Heart right ventricle (tissue), 16 donors: Measurements from ENCODE around the gene TUBGCP6. TPM values are rescaled to one million over a fixed set of nuclear protein-coding genes. Genes with fewer than 3 reads are reported as not detected.

Experiments used
- ATAC-seq, 8 donors: fragments of 200-7000 bp; cut with Tn5 transposase; one replicate each; pipeline ENCODE4 v1.9.1; 2020; ENCODE audit warnings: mild to moderate bottlenecking in 8 of 8, moderate library complexity in 8 of 8, moderate number of reproducible peaks in 1 of 8
- DNase-seq, 2 donors: peaks; one replicate each; pipeline ENCODE4 v3.0.0-alpha.2; 2020
- H3K27ac ChIP-seq, 10 donors: fragments of 200-600 bp; sonication (generic) in 2 of 10; one replicate each; pipeline versions ENCODE4 v1.5.0 to v1.8.0; 2020 to 2022; ENCODE audit warnings: mild to moderate bottlenecking in 3 of 10
- H3K27me3 ChIP-seq, 7 donors: fragments of 200-600 bp; one replicate each; pipeline ENCODE4 v1.8.0; 2021 to 2022; ENCODE audit warnings: mild to moderate bottlenecking in 2 of 7
- H3K36me3 ChIP-seq, 9 donors: fragments of 200-600 bp; sonication (generic) in 1 of 9; one replicate each; pipeline versions ENCODE4 v1.5.0 to v1.8.0; 2020 to 2022; ENCODE audit warnings: mild to moderate bottlenecking in 2 of 9
- H3K4me1 ChIP-seq, 9 donors: fragments of 200-600 bp; sonication (generic) in 1 of 9; one replicate each; pipeline versions ENCODE4 v1.5.0 to v1.8.0; 2020 to 2022; ENCODE audit warnings: mild to moderate bottlenecking in 4 of 9
- H3K4me3 ChIP-seq, 10 donors: fragments of 200-600 bp; sonication (generic) in 2 of 10; one replicate each; pipeline versions ENCODE4 v1.5.0 to v1.8.0; 2020 to 2022; ENCODE audit warnings: mild to moderate bottlenecking in 7 of 10, moderate library complexity in 2 of 10
- H3K9me3 ChIP-seq, 11 donors: fragments of 200-600 bp in 10 of 11; sonication (generic) in 2 of 11; one replicate each; pipeline versions ENCODE4 v1.5.0 to v1.8.0; 2013 to 2022; ENCODE audit warnings: mild to moderate bottlenecking in 2 of 11, control low read depth in 1 of 11, moderate library complexity in 1 of 11
- WGBS, 2 donors: extraction: QIAGEN DNeasy Blood & Tissue Kit; methylation state at CpG; one replicate each; pipeline ENCODE4 v1.1.7; 2013; ENCODE audit warnings: inconsistent platforms in 1 of 2; 5-methylcytosine and 5-hydroxymethylcytosine counted together
- intact Hi-C, 10 donors: fragments of 100-400 bp; cut with DNase I; formaldehyde crosslinking; loops; one replicate each; pipeline versions ENCODE4 v1.11.1 to v1.14.2; 2022
- polyA plus RNA-seq, 2 donors: library from polyadenylated mRNA; stranded (reverse); fragments of 200-250 nt; gene quantifications; one replicate each; pipeline ENCODE4 v1.2.3, GENCODE V29; 2013
- total RNA-seq, 10 donors: library from RNA; stranded (reverse); fragmentation: NEBNext Ultra II Directional in 3 of 10; extraction: Animal tissue kit (Norgen Biotek cat#: 25700) in 3 of 10; gene quantifications; one replicate each; pipeline versions ENCODE4 v1.2.1 to v1.2.4, GENCODE V29; 2021 to 2023
- TF ChIP-seq, protein P1 (sequence below), 9 donors: fragments of 200-600 bp; sonication (generic) in 2 of 9; IDR thresholded peaks; one replicate each; pipeline versions ENCODE4 v1.5.0 to v1.8.0; 2021 to 2022; ENCODE audit warnings: antibody characterized with exemption in 9 of 9, mild to moderate bottlenecking in 5 of 9, moderate library complexity in 1 of 9
- donor health status: Arrhythmogenic right ventricular cardiomyopathy.
- donor health status: ischemic (EF 13 %, LVEDD 7.1; RV severe dilation, severe dysfunction).
- donor health status: healthy with polysubstance abuse.
- donor health status: DM: no; HTN: yes; CAD: no.
- donor health status: DM: no; HTN: no; CAD: no.
- donor health status: ischemic (EF 25% LVEDD 6.9; RV normal size, moderate dysfunction).
- donor health status: ischemic (EF 25% LVEDD 5.7; RV mildly dilated, moderate dysfunction).
- donor health status: healthy.
- donor health status: DM: yes; HTN: yes; CAD: no.
- donor health status: Ischemic cardiomyopathy.
- donor health status: ischemic (EF 35%, LVEDD 5.7; RV mildly dilated, moderate dysfunction).
- donor health status: nonischemic (EF 11% LVEDD 7.7; RV severe dilation, severe dysfunction).
- donor health status: DM: yes; HTN: yes; CAD: no.
- donor health status: PGD.
- donor health status: ischemic (EF 29% LVEDD 5.4; RV normal size, mild dysfunction).
- donor health status: nonischemic (EF 23%, LVEDD 6.1; RV moderate dilation, normal function).

The TUBGCP6 gene
- total and polyA plus RNA-seq, 12 donors: 14.2 to 40.7 (median 18.5) TPM

DNA sequence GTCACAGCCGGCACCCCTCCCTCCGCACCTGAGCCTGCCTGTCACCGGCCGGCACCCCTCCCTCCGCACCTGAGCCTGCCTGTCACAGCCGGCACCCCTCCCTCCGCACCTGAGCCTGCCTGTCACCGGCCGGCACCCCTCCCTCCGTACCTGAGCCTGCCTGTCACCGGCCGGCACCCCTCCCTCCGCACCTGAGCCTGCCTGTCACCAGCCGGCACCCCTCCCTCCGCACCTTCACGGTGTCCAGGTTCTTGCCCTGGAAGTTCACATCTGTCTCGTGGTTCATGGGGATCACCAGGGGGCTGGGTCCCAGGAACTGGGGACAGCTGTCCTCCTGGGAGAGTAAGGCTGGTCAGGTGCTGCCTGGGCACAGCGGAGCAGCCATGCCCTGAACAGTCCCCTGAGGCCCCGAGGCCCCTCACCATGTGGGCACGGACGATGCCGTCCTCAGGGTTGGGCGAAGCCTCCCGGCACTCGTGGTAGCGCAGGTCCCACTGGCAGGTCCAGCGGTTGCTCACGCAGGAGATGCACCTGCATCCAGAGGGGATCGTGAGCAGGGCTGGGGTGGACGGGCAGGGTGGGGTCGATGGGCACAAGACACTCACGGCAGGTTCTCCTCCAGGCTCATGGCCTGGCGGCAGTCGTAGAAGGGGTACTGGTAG, 40.9 kb upstream of the TUBGCP6 start:
- no peak overlapping the region for H3K4me3 ChIP-seq
- DNase-seq (no peak), ATAC-seq (no peak)
- H3K27ac ChIP-seq: no peak overlapping the region
- intact Hi-C loops: loop anchor here in 1 of 10 donors (5.0 kb wide), 1 partner anchor 37 kb away; no protein-coding TSS in a partner anchor
- H3K9me3 ChIP-seq: no peaks in the 10 kb centered on the region
- H3K27me3 ChIP-seq: no peaks in the 10 kb centered on the region
- peaks cover 7 to 95% (median 73%) of the 10 kb centered on the region in 9 donors for H3K36me3 ChIP-seq
- H3K4me1 ChIP-seq: peaks cover 0 to 15% (median 0%) of the 10 kb centered on the region in 9 donors
- TF ChIP-seq, protein P1, sequence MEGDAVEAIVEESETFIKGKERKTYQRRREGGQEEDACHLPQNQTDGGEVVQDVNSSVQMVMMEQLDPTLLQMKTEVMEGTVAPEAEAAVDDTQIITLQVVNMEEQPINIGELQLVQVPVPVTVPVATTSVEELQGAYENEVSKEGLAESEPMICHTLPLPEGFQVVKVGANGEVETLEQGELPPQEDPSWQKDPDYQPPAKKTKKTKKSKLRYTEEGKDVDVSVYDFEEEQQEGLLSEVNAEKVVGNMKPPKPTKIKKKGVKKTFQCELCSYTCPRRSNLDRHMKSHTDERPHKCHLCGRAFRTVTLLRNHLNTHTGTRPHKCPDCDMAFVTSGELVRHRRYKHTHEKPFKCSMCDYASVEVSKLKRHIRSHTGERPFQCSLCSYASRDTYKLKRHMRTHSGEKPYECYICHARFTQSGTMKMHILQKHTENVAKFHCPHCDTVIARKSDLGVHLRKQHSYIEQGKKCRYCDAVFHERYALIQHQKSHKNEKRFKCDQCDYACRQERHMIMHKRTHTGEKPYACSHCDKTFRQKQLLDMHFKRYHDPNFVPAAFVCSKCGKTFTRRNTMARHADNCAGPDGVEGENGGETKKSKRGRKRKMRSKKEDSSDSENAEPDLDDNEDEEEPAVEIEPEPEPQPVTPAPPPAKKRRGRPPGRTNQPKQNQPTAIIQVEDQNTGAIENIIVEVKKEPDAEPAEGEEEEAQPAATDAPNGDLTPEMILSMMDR (IDR thresholded peaks at IDR 0.05): no peak
- WGBS, 2 donors: 93 to 96% methylated on average over 27 to 30 of the region's 34 CpGs

DNA sequence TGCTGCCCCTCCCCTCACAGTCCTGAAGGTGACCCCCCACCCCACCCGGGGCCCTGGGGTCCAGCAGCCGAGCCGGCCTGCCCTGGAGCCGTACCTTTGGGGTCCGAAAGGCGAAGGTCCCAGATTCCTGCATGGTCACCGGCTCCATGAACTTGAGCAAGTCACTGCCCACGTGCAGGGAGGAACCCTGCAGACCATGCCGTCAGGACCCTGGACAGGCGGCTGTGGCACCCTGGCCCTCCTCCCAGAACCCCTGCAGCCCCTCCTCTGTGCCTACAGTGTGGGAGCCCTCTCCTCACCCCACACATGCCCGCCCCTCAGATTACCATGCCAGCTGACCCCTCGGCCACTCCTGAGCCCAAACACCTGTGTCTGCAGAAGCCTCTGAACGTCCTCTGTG, 39.7 kb upstream of the TUBGCP6 start:
- 87 to 91% methylated on average over 13 of the region's 13 CpGs for WGBS, 2 donors
- Histone ChIP-seq H3K27me3 (no peaks in the 10 kb centered on the region), H3K4me1 (peaks cover 0 to 15% (median 0%) of the 10 kb centered on the region in 9 donors), H3K36me3 (peaks cover 7 to 95% (median 77%) of the 10 kb centered on the region in 9 donors), H3K9me3 (no peaks in the 10 kb centered on the region), H3K27ac (no peak overlapping the region), H3K4me3 (no peak overlapping the region)
- TF ChIP-seq, protein P1 (IDR thresholded peaks at IDR 0.05): no peak
- no peak for DNase-seq
- intact Hi-C loops: no loop called here
- ATAC-seq: no peak

DNA sequence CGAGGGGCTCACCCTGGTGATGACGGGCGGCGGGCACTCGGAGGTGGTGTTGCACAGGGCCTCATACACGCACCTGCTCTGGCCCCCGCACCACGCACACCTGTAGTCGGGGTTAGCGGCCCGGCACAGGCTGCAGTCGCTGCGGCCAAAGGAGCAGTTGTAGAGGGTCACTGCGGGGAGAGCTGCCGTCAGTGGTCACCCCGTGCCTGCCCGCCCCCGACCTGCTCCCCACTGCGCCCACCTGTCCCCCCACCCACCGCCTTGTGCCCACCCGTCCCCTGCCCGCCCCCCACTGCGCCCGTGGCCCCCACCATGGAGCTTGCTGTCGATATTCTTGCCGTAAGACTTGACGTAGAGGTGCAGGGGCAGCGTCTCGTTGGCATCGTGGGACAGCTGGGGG, 39.0 kb upstream of the TUBGCP6 start:
- 94 to 95% methylated on average over 30 of the region's 30 CpGs for WGBS, 2 donors

DNA sequence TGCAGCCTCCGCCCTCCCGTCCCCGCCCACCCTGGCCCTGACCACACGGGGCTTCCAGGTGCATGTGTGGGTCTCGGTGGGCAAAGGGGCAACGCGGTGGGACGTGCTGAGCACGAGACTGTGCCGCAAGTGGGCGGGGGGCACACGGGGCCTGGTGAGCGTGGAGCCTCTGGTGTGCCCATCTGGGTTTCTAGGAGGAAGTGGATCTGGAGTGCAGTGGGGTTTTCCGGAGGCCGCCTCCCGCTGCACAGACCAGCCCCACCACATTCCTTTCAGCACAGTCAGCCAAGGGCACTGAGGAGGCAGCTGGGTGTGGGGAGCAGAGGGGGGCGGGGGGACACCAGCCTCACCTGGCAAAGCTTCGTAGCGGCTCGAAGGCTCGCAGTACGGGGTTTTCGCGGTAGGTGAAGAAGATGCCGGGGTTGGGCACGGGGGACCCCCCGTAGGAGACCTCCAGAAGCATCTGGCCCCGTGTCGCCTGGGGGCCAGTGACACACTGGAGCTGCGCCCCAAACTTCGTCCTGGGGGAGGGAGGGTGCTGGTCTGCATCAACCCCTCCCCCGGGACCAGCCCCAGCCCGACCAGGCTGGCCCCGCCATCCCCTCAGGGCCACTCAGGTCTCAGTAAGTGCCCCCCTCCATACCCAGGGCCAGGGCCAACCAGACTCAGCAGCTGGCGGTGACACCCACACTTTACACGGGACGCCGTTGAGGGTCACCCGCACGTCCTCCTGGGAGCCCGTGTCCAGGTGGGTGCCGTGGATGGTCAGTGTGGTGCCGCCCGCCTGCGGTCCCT, 37.7 kb upstream of the TUBGCP6 start:
- WGBS, 2 donors: 78 to 85% methylated on average over 43 to 45 of the region's 45 CpGs
- intact Hi-C loops: no loop called here
- peaks cover 7 to 95% (median 73%) of the 10 kb centered on the region in 9 donors for H3K36me3 ChIP-seq
- TF ChIP-seq, protein P1 (IDR thresholded peaks at IDR 0.05): no peak
- H3K4me1 ChIP-seq: peaks cover 0 to 15% (median 0%) of the 10 kb centered on the region in 9 donors
- H3K9me3 ChIP-seq: no peaks in the 10 kb centered on the region
- no peak overlapping the region for H3K4me3 ChIP-seq
- ATAC-seq (peak in 7 of 8 donors; percentile 1 to 55 (median 35)), DNase-seq (no peak)
- H3K27me3 ChIP-seq: no peaks in the 10 kb centered on the region
- H3K27ac ChIP-seq: peak overlapping the region in 2 of 10 donors; percentile 39 to 41

More for the DNA sequence above, 39.0 kb upstream of the TUBGCP6 start:
- TF ChIP-seq, protein P1 (IDR thresholded peaks at IDR 0.05): no peak
- Histone ChIP-seq H3K9me3 (no peaks in the 10 kb centered on the region), H3K4me1 (peaks cover 0 to 15% (median 0%) of the 10 kb centered on the region in 9 donors), H3K27me3 (no peaks in the 10 kb centered on the region), H3K27ac (no peak overlapping the region), H3K4me3 (no peak overlapping the region), H3K36me3 (peaks cover 7 to 95% (median 77%) of the 10 kb centered on the region in 9 donors)
- ATAC-seq (no peak), DNase-seq (no peak)
- intact Hi-C loops: no loop called here
